PC-3 (cell line): ENCODE measurements around the gene HOXD11. TPM values are rescaled to one million over a fixed set of nuclear protein-coding genes. Genes with fewer than 3 reads are reported as not detected.
A peak's percentile ranks its signal among the peaks of the same experiment; 100 is the strongest.

Source experiments
- ATAC-seq: fragments of 200-7000 bp; cut with Tn5 transposase; 2 replicates; pipeline ENCODE4 v1.9.1; 2020; ENCODE audit warnings: mild to moderate bottlenecking, moderate library complexity
- BruUV-seq: library from RNA; stranded (reverse); fragments of 400-500 nt; replicated peaks from 2 replicates; lab custom pipeline; 2021; lab: Mats Ljungman, UMichigan
- CTCF ChIA-PET: fragments of 300-600 bp; sonication (Branson Sonifier 250); formaldehyde crosslinking; loops from one replicate; lab custom pipeline; 2022; ENCODE audit warnings: antibody characterized with exemption; lab: Charles Lee
- POLR2A ChIA-PET: fragments of 300-600 bp; sonication (Branson Sonifier 250); formaldehyde crosslinking; loops from one replicate; lab custom pipeline; 2022; ENCODE audit warnings: antibody characterized with exemption; ENCODE audit not compliant: unreplicated experiment; lab: Charles Lee
- DNase-seq: peaks from one replicate; pipeline ENCODE4 v3.0.0-alpha.2; 2015
- H2AFZ ChIP-seq: fragments of 300-600 bp; sonication (generic); 2 replicates; pipeline ENCODE4 v1.6.0; 2016; ENCODE audit warnings: antibody characterized with exemption, low read length
- H3F3A ChIP-seq: fragments of 300-600 bp; sonication (generic); one replicate; pipeline ENCODE4 v1.6.0; 2017; ENCODE audit warnings: antibody characterized with exemption, low read length, control low read depth, mild to moderate bottlenecking; ENCODE audit not compliant: unreplicated experiment
- H3K27ac ChIP-seq: fragments of 300-600 bp; sonication (generic); 2 replicates; pipeline ENCODE4 v1.5.1; 2016; ENCODE audit warnings: mild to moderate bottlenecking, low read length
- H3K27me3 ChIP-seq: fragments of 300-600 bp; sonication (generic); 2 replicates; pipeline ENCODE4 v1.6.1; 2016; ENCODE audit warnings: low read length, mixed read lengths
- H3K36me3 ChIP-seq: fragments of 300-600 bp; sonication (generic); 2 replicates; pipeline ENCODE4 v1.6.1; 2016; ENCODE audit warnings: low read depth, mixed run types, low read length, mixed read lengths
- H3K4me1 ChIP-seq: fragments of 300-600 bp; sonication (generic); 2 replicates; pipeline ENCODE4 v1.5.1; 2016; ENCODE audit warnings: low read length; ENCODE audit not compliant: insufficient read depth
- H3K4me2 ChIP-seq: fragments of 300-600 bp; sonication (generic); 2 replicates; pipeline ENCODE4 v1.6.0; 2016; ENCODE audit warnings: low read length
- H3K4me3 ChIP-seq: fragments of 300-600 bp; sonication (generic); 2 replicates; pipeline ENCODE4 v1.5.1; 2016; ENCODE audit warnings: mild to moderate bottlenecking, low read length, mixed read lengths
- H3K79me2 ChIP-seq: fragments of 300-600 bp; sonication (generic); 2 replicates; pipeline ENCODE4 v1.6.1; 2017; ENCODE audit warnings: low read length, mixed read lengths
- H3K9ac ChIP-seq: fragments of 300-600 bp; sonication (generic); 2 replicates; pipeline ENCODE4 v1.6.0; 2016; ENCODE audit warnings: mild to moderate bottlenecking, low read length
- H3K9me2 ChIP-seq: fragments of 300-600 bp; sonication (generic); replicated peaks from 2 replicates; pipeline ENCODE4 v1.6.1; 2016; ENCODE audit warnings: mixed run types, low read length, mixed read lengths
- H3K9me3 ChIP-seq: fragments of 300-600 bp; sonication (generic); 2 replicates; pipeline ENCODE4 v1.6.1; 2016; ENCODE audit warnings: low read length, mixed read lengths
- H4K20me1 ChIP-seq: fragments of 300-600 bp; sonication (generic); 2 replicates; pipeline ENCODE4 v1.6.1; 2016; ENCODE audit warnings: low read length, mixed read lengths
- EZH2 ChIP-seq: fragments of 300-600 bp; sonication (generic); IDR thresholded peaks from one replicate; pipeline ENCODE4 v1.6.1; 2017; ENCODE audit warnings: antibody characterized with exemption, mild to moderate bottlenecking, low read length; ENCODE audit not compliant: unreplicated experiment
- EZH2phosphoT487 ChIP-seq: fragments of 300-600 bp; sonication (generic); IDR thresholded peaks from 2 replicates; pipeline ENCODE4 v1.6.1; 2018; ENCODE audit warnings: mild to moderate bottlenecking, antibody characterized with exemption, low read length, borderline replicate concordance
- intact Hi-C: fragments of 100-400 bp; cut with micrococcal nuclease; formaldehyde crosslinking; loops from 2 replicates; pipeline ENCODE4 v1.9.0; 2023
- total RNA-seq: library from RNA; depleted of rRNA; stranded (reverse); fragments of >200 nt; gene quantifications from 2 replicates; pipeline ENCODE4 v1.2.3, GENCODE V29; 2014
- TF ChIP-seq, protein P1 (sequence below): fragments of 300-600 bp; sonication (generic); conservative IDR thresholded peaks from 2 replicates; pipeline ENCODE4 v1.5.1; 2017; ENCODE audit warnings: antibody characterized with exemption, low read depth, mild to moderate bottlenecking, low read length

The HOXD11 gene
- total RNA-seq, 1 experiment from 2014 or later, result not detected

- H3K9ac ChIP-seq, result peak overlapping the region; percentile 56
- H3K36me3 ChIP-seq, result no peaks in the 10 kb centered on the region
- peaks cover 5% of the 10 kb centered on the region; the same call in 1 of the 2 replicates for H3K4me1 ChIP-seq
- no peaks in the 10 kb centered on the region for H3K79me2 ChIP-seq
- peak overlapping the region; percentile 98 for H2AFZ ChIP-seq
- intact Hi-C loops, result loop anchor here (1.0 to 10.0 kb wide), 6 partner anchors 406 to 1062 kb away; no protein-coding TSS in a partner anchor
- H3K9me3 ChIP-seq, result no peaks in the 10 kb centered on the region
- no peaks in the 10 kb centered on the region for H4K20me1 ChIP-seq
- H3K9me2 ChIP-seq, result no peaks in the 10 kb centered on the region
- peak; percentile 86 for ATAC-seq
- H3K4me2 ChIP-seq, result peak overlapping the region; percentile 99
- H3K27me3 ChIP-seq, result 0 out of 2 replicates have a peak, but pooled peaks cover 3% of the 10 kb centered on the region
- TSS peak; percentile 24 for BruUV-seq
- TF ChIP-seq EZH2, result no peak
- TF ChIP-seq, protein P1, sequence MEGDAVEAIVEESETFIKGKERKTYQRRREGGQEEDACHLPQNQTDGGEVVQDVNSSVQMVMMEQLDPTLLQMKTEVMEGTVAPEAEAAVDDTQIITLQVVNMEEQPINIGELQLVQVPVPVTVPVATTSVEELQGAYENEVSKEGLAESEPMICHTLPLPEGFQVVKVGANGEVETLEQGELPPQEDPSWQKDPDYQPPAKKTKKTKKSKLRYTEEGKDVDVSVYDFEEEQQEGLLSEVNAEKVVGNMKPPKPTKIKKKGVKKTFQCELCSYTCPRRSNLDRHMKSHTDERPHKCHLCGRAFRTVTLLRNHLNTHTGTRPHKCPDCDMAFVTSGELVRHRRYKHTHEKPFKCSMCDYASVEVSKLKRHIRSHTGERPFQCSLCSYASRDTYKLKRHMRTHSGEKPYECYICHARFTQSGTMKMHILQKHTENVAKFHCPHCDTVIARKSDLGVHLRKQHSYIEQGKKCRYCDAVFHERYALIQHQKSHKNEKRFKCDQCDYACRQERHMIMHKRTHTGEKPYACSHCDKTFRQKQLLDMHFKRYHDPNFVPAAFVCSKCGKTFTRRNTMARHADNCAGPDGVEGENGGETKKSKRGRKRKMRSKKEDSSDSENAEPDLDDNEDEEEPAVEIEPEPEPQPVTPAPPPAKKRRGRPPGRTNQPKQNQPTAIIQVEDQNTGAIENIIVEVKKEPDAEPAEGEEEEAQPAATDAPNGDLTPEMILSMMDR, result peak; percentile 90
- no peaks in the 10 kb centered on the region for H3F3A ChIP-seq
- CTCF ChIA-PET, result interaction anchor here (0.6 to 2.5 kb wide), 6 partner anchors 9 to 894 kb away, joined by 3 to 12 read pairs (median 4); no protein-coding TSS in a partner anchor
- POLR2A ChIA-PET, result no interaction called here
- no peak overlapping the region for H3K27ac ChIP-seq
- peak overlapping the region; percentile 88 for H3K4me3 ChIP-seq
- DNase-seq, result peak; percentile 80
These were observed 9.9 kb upstream of the HOXD11 start for GRCh38 chr2:176096986-176097819.

- ChIA-PET CTCF (interaction anchor here (0.6 to 2.5 kb wide), 4 partner anchors 366 to 894 kb away, joined by 3 to 12 read pairs (median 6); no protein-coding TSS in a partner anchor), POLR2A (interaction anchor here (0.6 kb wide), 1 partner anchor 438 kb away, joined by 3 read pairs; no protein-coding TSS in a partner anchor)
- Histone ChIP-seq H3K79me2 (no peaks in the 10 kb centered on the region), H3K9ac (no peak overlapping the region), H3K4me1 (peaks cover 5% of the 10 kb centered on the region; the same call in 1 of the 2 replicates), H3K9me2 (no peaks in the 10 kb centered on the region), H3K27me3 (0 out of 2 replicates have a peak, but pooled peaks cover 3% of the 10 kb centered on the region), H3F3A (no peaks in the 10 kb centered on the region), H2AFZ (peak overlapping the region; percentile 98), H4K20me1 (no peaks in the 10 kb centered on the region), H3K9me3 (no peaks in the 10 kb centered on the region), H3K4me3 (peak overlapping the region; percentile 88), H3K27ac (no peak overlapping the region), H3K36me3 (no peaks in the 10 kb centered on the region), H3K4me2 (peak overlapping the region; percentile 99)
- ATAC-seq (peak; percentile 8), DNase-seq (no peak)
- no peak for TF ChIP-seq EZH2
- TF ChIP-seq, protein P1, result no peak; the same call in 1 of the 2 replicates
- TF ChIP-seq EZH2phosphoT487, result no peak
- BruUV-seq, result no TSS peak
- intact Hi-C loops, result loop anchor here (1.0 to 10.0 kb wide), 6 partner anchors 407 to 1063 kb away; no protein-coding TSS in a partner anchor
These were observed 9.2 kb upstream of the HOXD11 start for GRCh38 chr2:176097820-176098365.
